ENCODE measurements around the gene CYP2D6. TPM values are rescaled to one million over a fixed set of nuclear protein-coding genes. Genes with fewer than 3 reads are reported as not detected.

CYP2D6 gene
- total RNA-seq, 2 experiments from 2014 or later: 5.0 to 6.6 TPM

- Mint-ChIP-seq H3K27ac (no peak overlapping the region), H3K4me1 (peaks cover 14% of the 10 kb centered on the region)
- POLR2A ChIA-PET: no interaction called here
These were observed 38.5 kb upstream of the CYP2D6 start for GRCh38 chr22:42169055-42169469.

GRCh38 chr22:42168476-42168875, 37.9 kb upstream of the CYP2D6 start:
- H3K27me3 Mint-ChIP-seq: no peaks in the 10 kb centered on the region
- peaks cover 15% of the 10 kb centered on the region for H3K36me3 Mint-ChIP-seq (ENCODE audit: low read depth)
- ChIA-PET CTCF (no interaction called here), POLR2A (no interaction called here)
- no peaks in the 10 kb centered on the region for H3K9me3 Mint-ChIP-seq
- H3K27ac Mint-ChIP-seq: no peak overlapping the region
- DNase-seq: no peak
- no peak overlapping the region for H3K4me3 Mint-ChIP-seq
- peaks cover 8% of the 10 kb centered on the region for H3K4me1 Mint-ChIP-seq

More at GRCh38 chr22:42169055-42169469, 38.5 kb upstream of the CYP2D6 start:
- DNase-seq: peak; percentile 72
- H3K4me3 Mint-ChIP-seq: no peak overlapping the region
- H3K27me3 Mint-ChIP-seq: no peaks in the 10 kb centered on the region
- peaks cover 13% of the 10 kb centered on the region for H3K36me3 Mint-ChIP-seq (ENCODE audit: low read depth)
- H3K9me3 Mint-ChIP-seq: no peaks in the 10 kb centered on the region
- CTCF ChIA-PET: interaction anchor here (0.7 to 1.5 kb wide), 8 partner anchors 12 to 309 kb away, joined by 3 to 4 read pairs (median 3); no protein-coding TSS in a partner anchor

GRCh38 chr22:42167066-42167465, 36.5 kb upstream of the CYP2D6 start:
- POLR2A ChIA-PET: no interaction called here
- Mint-ChIP-seq H3K27ac (no peak overlapping the region), H3K4me1 (peaks cover 5% of the 10 kb centered on the region), H3K4me3 (no peak overlapping the region), H3K36me3 (ENCODE audit: low read depth) (peaks cover 15% of the 10 kb centered on the region), H3K9me3 (no peaks in the 10 kb centered on the region), H3K27me3 (no peaks in the 10 kb centered on the region)
- DNase-seq: no peak
- CTCF ChIA-PET: interaction anchor here (0.6 kb wide), 1 partner anchor 102 kb away, joined by 3 read pairs; no protein-coding TSS in a partner anchor

- no peak overlapping the region for H3K4me3 Mint-ChIP-seq
- CTCF ChIA-PET: interaction anchor here (1.6 to 2.1 kb wide), 2 partner anchors 198 to 279 kb away, joined by 3 to 6 read pairs; no protein-coding TSS in a partner anchor
- peaks cover 18% of the 10 kb centered on the region for H3K36me3 Mint-ChIP-seq (ENCODE audit: low read depth)
- no peak overlapping the region for H3K27ac Mint-ChIP-seq
- H3K9me3 Mint-ChIP-seq: no peaks in the 10 kb centered on the region
- no peaks in the 10 kb centered on the region for H3K27me3 Mint-ChIP-seq
- DNase-seq: no peak
- POLR2A ChIA-PET: no interaction called here
- H3K4me1 Mint-ChIP-seq: peaks cover 12% of the 10 kb centered on the region
These were observed 34.3 kb upstream of the CYP2D6 start for GRCh38 chr22:42164901-42165300.

- H3K27ac Mint-ChIP-seq: no peak overlapping the region
- POLR2A ChIA-PET: no interaction called here
- peaks cover 10% of the 10 kb centered on the region for H3K36me3 Mint-ChIP-seq (ENCODE audit: low read depth)
These were observed 32.9 kb upstream of the CYP2D6 start for GRCh38 chr22:42163515-42163914.

GRCh38 chr22:42162728-42163489, 32.3 kb upstream of the CYP2D6 start:
- H3K4me3 Mint-ChIP-seq: no peak overlapping the region
- ChIA-PET POLR2A (no interaction called here), CTCF (interaction anchor here (0.6 to 1.0 kb wide), 2 partner anchors 12 to 1005 kb away, joined by 3 read pairs; no protein-coding TSS in a partner anchor)
- H3K4me1 Mint-ChIP-seq: peaks cover 7% of the 10 kb centered on the region
- H3K36me3 Mint-ChIP-seq (ENCODE audit: low read depth): peaks cover 10% of the 10 kb centered on the region
- H3K27me3 Mint-ChIP-seq: no peaks in the 10 kb centered on the region
- DNase-seq: no peak
- H3K27ac Mint-ChIP-seq: no peak overlapping the region
- no peaks in the 10 kb centered on the region for H3K9me3 Mint-ChIP-seq

More at GRCh38 chr22:42163515-42163914, 32.9 kb upstream of the CYP2D6 start:
- Mint-ChIP-seq H3K27me3 (no peaks in the 10 kb centered on the region), H3K9me3 (no peaks in the 10 kb centered on the region), H3K4me1 (peaks cover 7% of the 10 kb centered on the region), H3K4me3 (no peak overlapping the region)
- no peak for DNase-seq
- CTCF ChIA-PET: interaction anchor here (1.0 kb wide), 1 partner anchor 13 kb away, joined by 3 read pairs; no protein-coding TSS in a partner anchor

- Mint-ChIP-seq H3K4me1 (peaks cover 7% of the 10 kb centered on the region), H3K9me3 (no peaks in the 10 kb centered on the region), H3K36me3 (ENCODE audit: low read depth) (peaks cover 9% of the 10 kb centered on the region), H3K27ac (peak overlapping the region; percentile 1), H3K4me3 (no peak overlapping the region), H3K27me3 (no peaks in the 10 kb centered on the region)
- POLR2A ChIA-PET: no interaction called here
- no peak for DNase-seq
- CTCF ChIA-PET: interaction anchor here (0.8 to 0.9 kb wide), 2 partner anchors 147 to 282 kb away, joined by 3 to 5 read pairs; no protein-coding TSS in a partner anchor
These were observed 30.5 kb upstream of the CYP2D6 start for GRCh38 chr22:42160830-42161696.

GRCh38 chr22:42160251-42160650, 29.6 kb upstream of the CYP2D6 start:
- ChIA-PET CTCF (interaction anchor here (0.9 to 1.3 kb wide), 3 partner anchors 11 to 279 kb away, joined by 3 read pairs; no protein-coding TSS in a partner anchor), POLR2A (no interaction called here)
- no peaks in the 10 kb centered on the region for H3K9me3 Mint-ChIP-seq
- peaks cover 7% of the 10 kb centered on the region for H3K4me1 Mint-ChIP-seq
- H3K36me3 Mint-ChIP-seq (ENCODE audit: low read depth): peaks cover 11% of the 10 kb centered on the region
- no peak overlapping the region for H3K4me3 Mint-ChIP-seq
- H3K27me3 Mint-ChIP-seq: no peaks in the 10 kb centered on the region
- DNase-seq: no peak
- H3K27ac Mint-ChIP-seq: no peak overlapping the region

- ChIA-PET CTCF (interaction anchor here (0.6 kb wide), 1 partner anchor 494 kb away, joined by 3 read pairs; no protein-coding TSS in a partner anchor), POLR2A (no interaction called here)
- Mint-ChIP-seq H3K4me1 (peaks cover 7% of the 10 kb centered on the region), H3K27ac (no peak overlapping the region), H3K4me3 (no peak overlapping the region), H3K9me3 (no peaks in the 10 kb centered on the region), H3K27me3 (no peaks in the 10 kb centered on the region), H3K36me3 (ENCODE audit: low read depth) (peaks cover 14% of the 10 kb centered on the region)
- DNase-seq: no peak
These were observed 28.0 kb upstream of the CYP2D6 start for GRCh38 chr22:42158456-42159132.

- peaks cover 14% of the 10 kb centered on the region for H3K36me3 Mint-ChIP-seq (ENCODE audit: low read depth)
- ChIA-PET POLR2A (no interaction called here), CTCF (interaction anchor here (0.6 to 1.3 kb wide), 3 partner anchors 14 to 174 kb away, joined by 3 to 4 read pairs (median 3); no protein-coding TSS in a partner anchor)
- no peak overlapping the region for H3K27ac Mint-ChIP-seq
- no peaks in the 10 kb centered on the region for H3K9me3 Mint-ChIP-seq
- H3K4me3 Mint-ChIP-seq: no peak overlapping the region
- H3K4me1 Mint-ChIP-seq: peaks cover 7% of the 10 kb centered on the region
- H3K27me3 Mint-ChIP-seq: no peaks in the 10 kb centered on the region
- no peak for DNase-seq
These were observed 26.0 kb upstream of the CYP2D6 start for GRCh38 chr22:42156598-42156997.

GRCh38 chr22:42156121-42156520, 25.5 kb upstream of the CYP2D6 start:
- Mint-ChIP-seq H3K4me3 (no peak overlapping the region), H3K9me3 (no peaks in the 10 kb centered on the region), H3K27ac (no peak overlapping the region), H3K4me1 (peaks cover 3% of the 10 kb centered on the region), H3K36me3 (ENCODE audit: low read depth) (peaks cover 14% of the 10 kb centered on the region), H3K27me3 (no peaks in the 10 kb centered on the region)
- CTCF ChIA-PET: interaction anchor here (1.1 to 1.3 kb wide), 2 partner anchors 17 to 65 kb away, joined by 3 to 4 read pairs; no protein-coding TSS in a partner anchor
- POLR2A ChIA-PET: no interaction called here
- no peak for DNase-seq

GRCh38 chr22:42155053-42155543, 24.5 kb upstream of the CYP2D6 start:
- Mint-ChIP-seq H3K4me1 (no peaks in the 10 kb centered on the region), H3K27ac (peak overlapping the region; percentile 58)
- POLR2A ChIA-PET: interaction anchor here (0.5 kb wide), 1 partner anchor 269 kb away, joined by 11 read pairs; no protein-coding TSS in a partner anchor

More at GRCh38 chr22:42155053-42155543, 24.5 kb upstream of the CYP2D6 start:
- Mint-ChIP-seq H3K27me3 (no peaks in the 10 kb centered on the region), H3K4me3 (no peak overlapping the region), H3K36me3 (ENCODE audit: low read depth) (peaks cover 10% of the 10 kb centered on the region), H3K9me3 (no peaks in the 10 kb centered on the region)
- CTCF ChIA-PET: interaction anchor here (1.1 kb wide), 1 partner anchor 16 kb away, joined by 4 read pairs; no protein-coding TSS in a partner anchor
- no peak for DNase-seq

Data from activated CD4-positive, alpha-beta T cell treated with anti-CD3 and anti-CD28 coated beads, Interleukin-2, amount 10 ng/mL, durations not matched to agents 7 days and 5 days (primary cell).